A673 (cell line): ENCODE data around the gene KCNT2.

ENCODE experiments used
- CTCF ChIP-seq: fragments of 300-800, 200-600 bp; sonication (generic); conservative IDR thresholded peaks from 2 replicates; pipeline ENCODE4 v1.5.1; 2017; ENCODE audit warnings: low read depth, mild to moderate bottlenecking, antibody characterized with exemption, low read length, moderate library complexity, mixed read lengths
- EZH2 ChIP-seq: fragments of 200-600 bp; sonication (generic); IDR thresholded peaks from 2 replicates; pipeline ENCODE4 v1.6.1; 2017; ENCODE audit warnings: borderline replicate concordance, low read depth, mild to moderate bottlenecking, mixed read lengths, antibody characterized with exemption, low read length; ENCODE audit not compliant: poor library complexity, severe bottlenecking

DNA sequence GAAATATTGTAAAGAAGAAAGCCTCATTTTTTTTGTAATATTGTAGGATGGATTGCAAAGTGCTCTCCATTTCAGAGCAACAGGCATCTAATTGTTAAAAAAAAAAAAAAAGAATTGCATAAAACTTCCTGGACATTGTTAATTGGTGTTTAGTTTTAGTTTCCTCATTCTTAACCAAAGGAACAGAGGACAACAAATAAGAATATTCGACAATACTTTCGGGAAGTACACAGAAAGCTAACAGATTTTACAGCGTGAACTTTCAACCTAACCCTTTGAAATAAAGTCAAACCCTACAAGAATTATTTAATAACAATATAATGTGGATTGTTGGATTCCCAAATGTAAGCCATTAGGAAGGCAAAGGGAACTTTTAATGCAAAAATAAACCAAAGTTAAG lies 284.4 kb downstream of the KCNT2 start:
- TF ChIP-seq CTCF = no peak
- no peak for TF ChIP-seq EZH2
